OCI-LY3 (cell line): Measurements from ENCODE around the gene BRS3.
"Not testable (repeated sequence)": the region's sequence is repeated elsewhere in the genome, so short reads cannot be mapped to it uniquely, and the experiment has no call there.

ENCODE experiments used
- H2AFZ ChIP-seq: fragments of 200-600, 300-600 bp; shearing (Covaris generic); 2 replicates; pipeline ENCODE4 v1.6.0; 2014; ENCODE audit warnings: antibody characterized with exemption, low read depth, low read length
- H3K27ac ChIP-seq: fragments of 200-600, 300-600 bp; sonication (generic); 2 replicates; pipeline ENCODE4 v1.5.1; 2014; ENCODE audit warnings: mild to moderate bottlenecking, low read length, moderate library complexity, mixed read lengths
- H3K27me3 ChIP-seq: fragments of 200-600, 300-600 bp; sonication (generic); 2 replicates; pipeline ENCODE4 v1.6.1; 2014; ENCODE audit warnings: low read depth, low read length, mixed read lengths
- H3K36me3 ChIP-seq: fragments of 200-600, 300-600 bp; sonication (generic); replicated peaks from 2 replicates; pipeline ENCODE3; 2014; ENCODE audit warnings: low read depth, low read length, mixed read lengths
- H3K4me1 ChIP-seq: fragments of 300-600, 200-600 bp; sonication (generic); 2 replicates; pipeline ENCODE4 v1.6.1; 2014; ENCODE audit warnings: low read length, mixed read lengths
- H3K4me2 ChIP-seq: fragments of 200-600, 300-600 bp; sonication (generic); 2 replicates; pipeline ENCODE4 v1.6.1; 2014; ENCODE audit warnings: low read length, mixed read lengths
- H3K4me3 ChIP-seq: fragments of 300-600, 200-600 bp; sonication (generic); 2 replicates; pipeline ENCODE4 v1.5.1; 2014; ENCODE audit warnings: antibody characterized with exemption, mild to moderate bottlenecking, low read length, moderate library complexity
- H3K79me2 ChIP-seq: fragments of 300-600, 200-600 bp; shearing (Covaris generic); 2 replicates; pipeline ENCODE4 v1.6.1; 2014; ENCODE audit warnings: mild to moderate bottlenecking, low read length, mixed read lengths
- H3K9ac ChIP-seq: fragments of 300-600, 200-600 bp; shearing (Covaris generic); 2 replicates; pipeline ENCODE4 v1.6.0; 2014; ENCODE audit warnings: mild to moderate bottlenecking, low read length, moderate library complexity
- H3K9me3 ChIP-seq: fragments of 200-600, 300-600 bp; shearing (Covaris generic); 2 replicates; pipeline ENCODE4 v1.6.1; 2014; ENCODE audit warnings: low read length, mixed read lengths; ENCODE audit not compliant: insufficient read depth
- H4K20me1 ChIP-seq: fragments of 200-600, 300-600 bp; sonication (generic); 2 replicates; pipeline ENCODE4 v1.6.1; 2016; ENCODE audit warnings: low read length, mixed read lengths; ENCODE audit not compliant: insufficient read depth
- CTCF ChIP-seq: fragments of 200-600, 300-600 bp; sonication (generic); IDR thresholded peaks from 2 replicates; pipeline ENCODE4 v1.5.1; 2014; ENCODE audit warnings: antibody characterized with exemption, low read length, low read depth
- EZH2phosphoT487 ChIP-seq: fragments of 200-600 bp; shearing (Covaris generic); IDR thresholded peaks from 2 replicates; pipeline ENCODE4 v1.6.1; 2018; ENCODE audit warnings: antibody characterized with exemption, mixed run types, low read depth

BRS3 gene

GRCh38 chrX:136487647-136488046, at the start of gene BRS3:
Gene BRS3, plus strand, starts transcription at chrX:136487947. Its CDS starts 168 bp downstream, at chrX:136488115.
- no peak within 1 kb of the TSS for H2AFZ ChIP-seq
- TF ChIP-seq EZH2phosphoT487 = no peak
- TF ChIP-seq CTCF = no peak
- no peaks in the 10 kb centered on the region for H3K79me2 ChIP-seq
- H3K4me1 ChIP-seq = no peaks in the 10 kb centered on the region
- H3K4me3 ChIP-seq = no peak within 1 kb of the TSS
- no peak within 1 kb of the TSS for H3K9ac ChIP-seq
- H3K27me3 ChIP-seq = peaks cover 42% of the 10 kb centered on the region
- H3K36me3 ChIP-seq = no peaks in the 10 kb centered on the region
- H3K27ac ChIP-seq = no peak within 1 kb of the TSS
- no peaks in the 10 kb centered on the region for H4K20me1 ChIP-seq
- no peak within 1 kb of the TSS for H3K4me2 ChIP-seq
- H3K9me3 ChIP-seq = no peaks in the 10 kb centered on the region

- no peak for TF ChIP-seq EZH2phosphoT487
- TF ChIP-seq CTCF = no peak
- no peaks in the 10 kb centered on the region for H3K9me3 ChIP-seq
- H3K79me2 ChIP-seq = no peaks in the 10 kb centered on the region
- H3K4me1 ChIP-seq = no peaks in the 10 kb centered on the region
- H4K20me1 ChIP-seq = no peaks in the 10 kb centered on the region
- no peak overlapping the region for H3K4me2 ChIP-seq
- H3K27ac ChIP-seq = no peak overlapping the region
- H2AFZ ChIP-seq = no peak overlapping the region
- H3K9ac ChIP-seq = no peak overlapping the region
- H3K4me3 ChIP-seq = no peak overlapping the region
- H3K27me3 ChIP-seq = no peaks in the 10 kb centered on the region
- H3K36me3 ChIP-seq = no peaks in the 10 kb centered on the region
These were observed 49.6 kb upstream of the BRS3 start for GRCh38 chrX:136438192-136438591.

GRCh38 chrX:136445674-136446073, 42.1 kb upstream of the BRS3 start:
- H3K9ac ChIP-seq, H3K36me3 ChIP-seq, H3K27ac ChIP-seq, H4K20me1 ChIP-seq, H3K79me2 ChIP-seq, H3K4me3 ChIP-seq, H2AFZ ChIP-seq, H3K27me3 ChIP-seq, H3K9me3 ChIP-seq, H3K4me1 ChIP-seq, H3K4me2 ChIP-seq: not testable (repeated sequence)

- TF ChIP-seq CTCF (no peak), EZH2phosphoT487 (no peak)
- no peaks in the 10 kb centered on the region for H3K9me3 ChIP-seq
- H3K27me3 ChIP-seq = no peaks in the 10 kb centered on the region
- no peak overlapping the region for H3K4me2 ChIP-seq
- no peaks in the 10 kb centered on the region for H3K4me1 ChIP-seq
- H3K79me2 ChIP-seq = no peaks in the 10 kb centered on the region
- no peaks in the 10 kb centered on the region for H3K36me3 ChIP-seq
- no peak overlapping the region for H3K9ac ChIP-seq
- H3K4me3 ChIP-seq = no peak overlapping the region
- no peaks in the 10 kb centered on the region for H4K20me1 ChIP-seq
- H3K27ac ChIP-seq = no peak overlapping the region
- H2AFZ ChIP-seq = no peak overlapping the region
These were observed 41.5 kb upstream of the BRS3 start for GRCh38 chrX:136446208-136446607.

- H3K36me3 ChIP-seq = no peaks in the 10 kb centered on the region
- TF ChIP-seq CTCF (no peak), EZH2phosphoT487 (no peak)
- no peak overlapping the region for H3K4me3 ChIP-seq
- no peaks in the 10 kb centered on the region for H3K79me2 ChIP-seq
- H3K4me2 ChIP-seq = no peak overlapping the region
- no peaks in the 10 kb centered on the region for H3K4me1 ChIP-seq
- no peak overlapping the region for H3K9ac ChIP-seq
- no peaks in the 10 kb centered on the region for H3K9me3 ChIP-seq
- no peak overlapping the region for H2AFZ ChIP-seq
- H3K27ac ChIP-seq = no peak overlapping the region
- no peaks in the 10 kb centered on the region for H3K27me3 ChIP-seq
- H4K20me1 ChIP-seq = no peaks in the 10 kb centered on the region
These were observed 40.4 kb upstream of the BRS3 start for GRCh38 chrX:136447308-136447707.
